SK-N-SH (cell line): ENCODE results near the gene SYNGR1.

Experiments
- CTCF ChIP-seq: fragments of 200-600 bp; sonication (generic); IDR thresholded peaks from 2 replicates; pipeline ENCODE4 v1.6.1; 2017; ENCODE audit warnings: antibody characterized with exemption, mild to moderate bottlenecking, moderate library complexity
- MAX ChIP-seq: IDR thresholded peaks from 2 replicates; pipeline ENCODE4 v1.4.0; 2012; ENCODE audit warnings: low read depth
- SIN3A ChIP-seq: IDR thresholded peaks from 2 replicates; pipeline ENCODE4 v1.6.1; 2012; ENCODE audit warnings: low read depth, mild to moderate bottlenecking, low read length, moderate library complexity, borderline replicate concordance
- SMC3 ChIP-seq: IDR thresholded peaks from 2 replicates; pipeline ENCODE4 v1.6.1; 2012; ENCODE audit warnings: low read depth, low read length, improper control_type of control experiment

- TF ChIP-seq SMC3 (no peak), CTCF (no peak), MAX (no peak), SIN3A (no peak)
These were observed 8.6 kb upstream of the SYNGR1 start for GRCh38 chr22:39341179-39341578.
